Measurements from ENCODE around the gene BGN. TPM values are rescaled to one million over a fixed set of nuclear protein-coding genes. Genes with fewer than 3 reads are reported as not detected.

Gene BGN
- polyA plus RNA-seq, 3 donors = 10.4 to 58.4 (median 37.1) TPM

DNA sequence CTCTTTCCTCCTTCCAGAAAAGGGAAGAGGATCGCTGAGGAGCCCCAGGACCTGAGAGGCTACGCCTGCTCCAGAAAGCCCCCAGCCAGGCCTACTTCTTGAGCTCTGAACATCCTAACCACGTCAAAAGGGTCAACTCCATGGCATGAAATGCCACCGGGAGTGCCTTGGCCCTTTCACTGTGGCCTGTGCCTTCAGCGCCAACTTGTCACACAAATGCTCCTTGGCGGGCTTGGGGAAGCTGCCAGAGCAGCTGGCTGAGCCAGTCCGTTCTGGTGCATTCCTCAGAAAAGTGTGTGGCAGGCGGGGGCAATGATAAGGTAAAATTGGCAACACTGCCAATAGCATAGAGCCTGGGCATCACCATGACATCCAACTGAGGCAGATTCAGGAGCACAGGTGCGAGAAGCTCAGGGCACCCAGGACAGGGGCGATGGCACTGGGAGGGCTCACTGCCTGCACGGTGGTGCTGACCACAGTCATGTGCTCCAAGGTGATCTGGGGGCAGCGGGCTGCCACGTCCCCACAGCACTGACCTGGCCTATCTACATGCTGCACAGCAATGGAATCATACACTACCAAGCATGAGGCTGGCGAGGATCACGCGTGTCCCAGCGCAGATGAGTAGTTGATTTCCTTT is 36.8 kb upstream of the BGN start:
- 89 to 94% (median 93%) methylated on average over 17 of the region's 17 CpGs for WGBS, 3 donors
- no peak overlapping the region for H3K27ac ChIP-seq (ENCODE audit: low read depth, low read length)

DNA sequence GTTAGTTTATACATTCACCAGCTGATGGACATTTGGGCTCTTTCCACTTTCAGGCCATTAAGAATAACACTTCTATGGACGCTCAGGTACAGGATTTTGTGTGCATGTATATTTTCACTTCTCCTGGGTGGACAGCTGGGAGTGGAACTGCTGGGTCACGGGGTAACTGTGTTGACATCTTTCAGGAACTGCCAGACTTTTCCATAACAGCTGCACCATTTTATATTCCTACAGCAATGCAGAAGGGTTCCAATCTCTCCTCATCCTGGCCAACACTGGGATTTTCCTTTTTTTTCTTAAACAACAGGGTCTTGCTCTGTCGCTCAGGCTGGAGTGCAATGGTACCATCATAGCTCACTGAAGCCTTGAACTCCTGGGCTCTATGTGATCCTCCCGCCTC is 36.3 kb upstream of the BGN start:
- no peak overlapping the region for H3K27ac ChIP-seq (ENCODE audit: low read depth, low read length)
- 90 to 94% (median 91%) methylated on average over 4 of the region's 4 CpGs for WGBS, 3 donors

DNA sequence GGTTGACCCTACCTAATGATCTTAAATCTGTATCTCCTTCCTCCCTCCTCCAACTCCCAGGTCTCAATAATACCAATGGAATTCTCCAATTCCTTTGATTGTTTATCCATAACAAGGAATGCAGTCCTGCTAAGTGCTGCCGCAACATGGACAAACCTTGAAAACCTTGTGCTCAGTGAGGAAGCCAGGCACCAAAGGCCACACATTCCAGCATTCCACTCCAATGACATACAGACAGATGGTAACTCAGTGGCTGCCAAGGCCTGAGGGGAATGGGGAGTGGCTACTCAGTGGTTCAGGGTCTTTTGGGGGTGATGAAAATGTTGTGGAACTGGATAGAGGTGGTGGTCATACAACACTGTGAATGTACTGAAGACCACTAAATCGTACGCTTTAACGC is 34.8 kb upstream of the BGN start:
- no peak overlapping the region for H3K27ac ChIP-seq (ENCODE audit: low read depth, low read length)
- WGBS, 3 donors = 89 to 93% (median 92%) methylated on average over 4 of the region's 4 CpGs

DNA sequence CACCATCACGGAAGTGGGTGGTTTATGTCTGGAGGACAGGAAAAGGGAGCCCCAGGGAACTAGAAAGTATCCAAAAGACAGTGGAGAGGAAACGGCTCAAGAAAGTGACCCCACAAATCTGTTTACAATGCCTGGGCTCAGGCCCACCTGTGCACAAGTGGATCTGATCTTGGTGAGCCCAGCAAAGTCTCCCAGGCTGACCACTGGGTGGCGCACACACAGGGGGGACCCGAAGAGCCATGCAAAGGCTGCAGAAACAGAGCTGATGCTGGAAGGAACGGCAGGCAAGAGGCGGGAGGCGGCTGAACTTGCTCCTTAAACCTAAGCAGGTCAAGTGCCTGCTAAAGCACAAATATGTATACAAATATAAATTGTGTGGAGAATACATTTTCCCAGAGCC is 34.0 kb upstream of the BGN start:
- H3K27ac ChIP-seq (ENCODE audit: low read depth, low read length) = no peak overlapping the region
- whole genome bisulfite sequencing, 3 donors = 38 to 49% (median 44%) methylated on average over 7 of the region's 7 CpGs

DNA sequence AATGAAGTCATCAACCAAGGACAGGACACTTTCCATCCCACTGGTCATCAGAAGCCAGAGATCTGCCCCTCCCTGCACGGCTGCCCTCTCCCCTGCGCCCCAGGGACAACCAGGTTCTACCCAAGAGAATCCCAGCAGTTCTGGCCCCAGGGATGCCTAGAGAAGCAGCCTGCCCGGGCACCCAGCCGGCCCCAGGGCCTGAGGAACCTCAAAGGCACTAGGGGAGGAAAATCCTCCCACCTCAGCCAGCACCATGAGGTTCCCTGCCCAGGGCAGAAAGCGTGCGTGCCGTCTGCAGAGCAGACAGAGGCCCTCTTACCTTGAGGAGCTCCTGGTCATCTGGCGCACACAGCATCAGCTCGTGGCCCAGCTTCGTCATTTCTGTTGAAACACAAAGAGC is 32.5 kb upstream of the BGN start:
- no peak overlapping the region for H3K27ac ChIP-seq (ENCODE audit: low read depth, low read length)
- WGBS, 3 donors = 89 to 95% (median 92%) methylated on average over 9 to 10 of the region's 10 CpGs

DNA sequence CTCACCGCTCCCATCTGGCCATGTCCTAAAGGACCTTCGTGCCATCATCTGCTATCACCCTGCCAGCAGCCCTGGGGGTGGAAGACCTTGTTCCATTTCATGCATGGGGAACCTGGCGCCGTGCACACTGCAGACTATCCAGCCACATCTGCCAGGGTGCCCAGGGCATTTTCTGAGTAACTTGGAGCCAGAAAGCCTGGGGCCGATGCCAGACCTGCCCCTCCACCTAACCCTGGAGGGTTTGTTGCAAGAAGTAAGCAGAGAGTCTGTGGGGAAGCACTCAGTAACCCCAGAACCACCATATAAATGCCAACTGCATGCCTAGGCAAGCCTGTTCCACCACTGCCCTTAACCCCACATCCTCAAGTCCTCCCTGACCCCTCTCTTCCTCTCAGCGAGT is 31.7 kb upstream of the BGN start:
- no peak overlapping the region for H3K27ac ChIP-seq (ENCODE audit: low read depth, low read length)
- 81 to 91% (median 86%) methylated on average over 6 of the region's 6 CpGs for WGBS, 3 donors

DNA sequence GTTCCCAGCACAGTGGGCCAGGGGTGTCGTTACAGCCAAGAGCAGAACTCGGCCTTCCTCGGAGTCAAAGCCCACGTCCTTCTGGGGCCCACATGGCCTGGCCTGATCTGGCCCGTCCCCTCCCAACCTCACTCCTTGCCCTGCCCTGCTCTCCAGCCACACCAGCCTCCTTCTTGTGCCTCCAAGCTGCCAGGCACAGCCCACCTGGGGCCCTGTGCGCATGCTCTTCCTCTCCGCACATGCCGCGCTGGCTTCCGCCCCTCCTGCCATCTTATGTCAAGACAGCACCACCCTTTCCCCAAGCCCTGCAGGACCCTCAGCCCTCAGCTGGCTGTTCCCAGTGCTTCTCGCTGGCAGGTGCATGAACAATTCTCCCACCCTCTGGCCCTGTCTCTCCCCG is 31.2 kb upstream of the BGN start:
- 80 to 96% (median 81%) methylated on average over 12 of the region's 12 CpGs for WGBS, 3 donors

DNA sequence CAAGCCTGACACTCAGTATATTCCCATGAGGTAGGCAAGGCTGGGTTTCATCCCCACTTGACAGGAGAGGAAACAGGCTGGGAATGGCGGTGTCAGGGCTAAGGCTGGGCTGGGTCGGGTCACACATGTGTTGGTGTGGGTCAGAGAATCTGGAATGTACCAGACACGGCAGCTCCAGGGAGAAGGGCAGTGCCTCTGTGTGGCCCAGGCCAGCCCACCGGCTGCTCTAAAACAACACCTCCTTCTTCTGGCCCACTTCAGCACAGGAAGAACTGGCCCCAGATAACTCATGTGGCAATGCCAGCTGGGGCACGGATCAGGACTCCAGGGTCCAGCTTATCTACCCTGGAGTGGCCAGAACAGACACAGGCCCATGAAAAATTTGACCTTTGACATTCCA is 30.7 kb upstream of the BGN start:
- WGBS, 3 donors = 75 to 85% (median 82%) methylated on average over 5 of the region's 5 CpGs
- H3K27ac ChIP-seq (ENCODE audit: low read depth, low read length) = no peak overlapping the region

More for the DNA sequence above, 31.2 kb upstream of the BGN start:
- no peak overlapping the region for H3K27ac ChIP-seq (ENCODE audit: low read depth, low read length)

DNA sequence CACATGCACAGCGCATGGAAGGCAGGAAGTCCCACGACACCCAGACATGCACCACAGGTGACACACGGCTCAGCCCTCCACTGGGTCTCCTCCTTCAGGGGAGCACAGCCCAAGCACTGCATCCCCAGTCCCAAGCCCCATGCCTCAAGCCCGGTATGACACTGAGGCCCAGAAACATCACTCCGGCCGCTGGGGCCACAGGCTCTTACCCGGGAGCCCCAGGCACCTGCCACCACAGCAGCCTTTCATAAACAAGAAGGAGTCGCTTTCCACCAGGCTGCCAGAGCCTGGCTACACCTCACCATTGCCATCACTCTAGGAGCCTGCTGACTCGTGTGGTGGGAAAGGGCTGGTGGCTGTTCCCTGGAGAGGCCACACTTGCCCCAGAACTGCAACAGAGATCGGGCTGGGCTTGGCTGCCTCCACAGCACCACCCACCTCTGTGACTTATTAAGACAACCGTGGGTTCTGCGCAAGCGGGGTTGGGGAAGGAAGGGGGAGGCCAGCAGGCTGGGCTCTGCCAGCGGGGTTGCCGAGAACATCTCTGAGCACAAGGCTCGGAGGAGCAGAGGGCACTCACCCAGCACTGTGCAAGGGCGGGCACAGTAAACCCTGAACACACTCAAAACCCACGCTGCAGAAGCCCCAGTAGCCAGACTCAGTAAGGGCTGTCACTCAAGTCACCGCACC is 28.9 kb upstream of the BGN start:
- no peak overlapping the region for H3K27ac ChIP-seq (ENCODE audit: low read depth, low read length)
- 83 to 90% (median 85%) methylated on average over 14 to 19 of the region's 19 CpGs for WGBS, 3 donors

DNA sequence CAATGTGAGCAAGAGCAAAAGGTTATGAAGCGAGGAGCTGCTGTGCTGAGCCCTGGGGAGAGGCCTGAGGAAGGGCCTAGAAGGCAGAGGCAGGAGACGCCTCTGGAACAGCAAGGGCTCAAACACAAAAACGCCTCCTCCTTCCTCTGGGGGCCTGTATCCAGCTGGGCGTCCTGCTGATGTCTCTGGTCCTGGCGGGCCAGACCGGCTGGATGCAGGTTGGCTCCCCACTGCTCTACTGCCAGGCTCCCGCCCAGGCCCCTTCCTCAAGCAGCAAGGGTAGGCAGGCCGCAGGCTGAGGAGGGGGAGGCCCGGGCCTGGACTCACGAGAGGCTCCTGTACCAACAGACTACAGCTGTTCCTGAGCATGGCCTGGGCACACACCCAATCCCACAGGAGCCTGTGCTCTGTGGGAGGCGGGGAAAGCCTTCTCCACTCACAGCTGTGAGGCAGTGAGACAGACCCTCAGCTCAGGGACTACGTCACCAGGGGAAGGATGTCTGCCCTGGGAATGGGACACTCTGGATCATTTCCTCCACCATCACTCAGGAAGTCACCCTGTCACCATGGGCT is 26.7 kb upstream of the BGN start:
- 74 to 97% (median 76%) methylated on average over 5 to 11 of the region's 12 CpGs for WGBS, 3 donors
- no peak overlapping the region for H3K27ac ChIP-seq (ENCODE audit: low read depth, low read length)

DNA sequence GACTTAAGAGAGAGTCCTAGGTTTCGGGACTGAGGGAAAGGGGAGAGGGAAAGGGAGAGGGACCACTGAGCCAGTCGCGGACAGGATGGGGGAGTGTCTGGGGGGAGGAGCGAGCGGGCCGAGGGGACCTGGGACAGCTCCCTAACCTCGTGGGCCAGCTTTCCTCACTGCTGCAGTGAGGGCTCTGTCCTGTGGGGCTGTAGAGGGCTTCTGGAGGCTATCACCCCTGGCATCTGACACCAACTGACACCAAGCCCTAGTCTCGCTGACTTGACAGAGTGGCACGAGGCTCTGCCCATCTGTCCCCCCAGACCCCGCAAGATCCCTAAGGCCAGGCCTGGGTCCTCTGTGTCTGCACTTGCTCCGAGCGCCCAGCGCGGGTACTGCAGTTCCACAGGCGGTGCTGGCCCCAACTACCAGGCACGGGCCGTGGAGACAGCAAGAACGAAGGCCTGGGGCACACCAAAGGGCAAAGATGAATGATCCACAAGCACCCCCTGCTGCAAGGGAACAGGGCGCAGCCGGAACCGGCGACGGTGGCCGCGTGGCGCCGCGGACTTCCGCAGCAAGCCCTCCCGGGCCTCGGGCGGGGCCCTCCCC is 24.9 kb upstream of the BGN start:
- no peak overlapping the region for H3K27ac ChIP-seq (ENCODE audit: low read depth, low read length)
- WGBS, 3 donors = 0 to 26% (median 1%) methylated on average over 18 to 32 of the region's 32 CpGs

DNA sequence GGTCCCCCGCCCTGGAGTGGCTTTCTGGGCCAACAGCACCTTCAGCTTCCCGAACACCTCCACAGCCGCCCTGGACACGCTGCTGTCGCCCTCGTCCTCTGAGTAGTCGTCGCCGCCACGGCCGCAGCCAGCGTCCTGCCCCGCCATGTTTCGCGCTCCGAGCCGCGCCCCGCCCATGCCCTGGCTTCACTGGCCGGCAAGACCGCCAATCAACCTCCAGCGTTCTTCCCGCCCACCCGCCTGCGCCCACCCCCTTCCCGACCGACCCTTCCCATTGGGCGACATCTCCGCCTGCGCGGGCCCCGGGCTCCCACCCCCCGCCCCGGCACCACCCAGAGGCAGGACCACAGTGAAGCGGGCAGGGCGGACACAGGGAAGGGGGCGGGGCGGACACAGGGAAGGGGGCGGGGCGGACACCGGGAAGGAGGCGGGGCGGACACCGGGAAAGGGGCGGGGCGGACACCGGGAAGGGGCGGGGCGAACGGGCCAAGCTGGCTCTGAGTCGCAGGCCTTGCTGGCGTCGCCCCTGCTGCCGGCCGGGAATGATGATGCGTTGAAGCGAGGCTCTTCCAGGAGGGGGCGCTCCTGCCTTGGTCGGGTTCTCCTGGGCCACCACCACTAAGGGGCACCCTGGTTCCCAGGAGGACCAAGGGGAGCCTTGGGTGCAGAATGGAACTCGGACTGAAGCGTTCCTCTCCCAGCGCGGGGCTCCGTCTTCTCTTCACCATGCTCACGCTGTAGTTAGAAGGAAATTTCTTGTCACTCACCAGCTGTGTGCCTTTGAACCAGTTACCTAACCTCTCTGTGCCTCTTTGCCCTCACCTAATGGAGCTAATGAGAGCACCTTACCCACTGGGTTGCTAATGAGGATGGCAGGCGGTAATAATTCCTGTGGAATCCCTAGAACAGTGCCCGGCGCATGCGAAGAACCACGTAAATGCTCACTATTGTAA is 24.1 kb upstream of the BGN start, which contains the start of gene HAUS7:
Gene HAUS7, minus strand, starts transcription at position 166 of the 953 bp plus-strand sequence. Its CDS starts 19 bp downstream, at position 147.
- H3K27ac ChIP-seq (ENCODE audit: low read depth, low read length) = no peak within 1 kb of the TSS
- 10 to 43% (median 42%) methylated on average over 11 to 62 of the region's 70 CpGs for WGBS, 3 donors

DNA sequence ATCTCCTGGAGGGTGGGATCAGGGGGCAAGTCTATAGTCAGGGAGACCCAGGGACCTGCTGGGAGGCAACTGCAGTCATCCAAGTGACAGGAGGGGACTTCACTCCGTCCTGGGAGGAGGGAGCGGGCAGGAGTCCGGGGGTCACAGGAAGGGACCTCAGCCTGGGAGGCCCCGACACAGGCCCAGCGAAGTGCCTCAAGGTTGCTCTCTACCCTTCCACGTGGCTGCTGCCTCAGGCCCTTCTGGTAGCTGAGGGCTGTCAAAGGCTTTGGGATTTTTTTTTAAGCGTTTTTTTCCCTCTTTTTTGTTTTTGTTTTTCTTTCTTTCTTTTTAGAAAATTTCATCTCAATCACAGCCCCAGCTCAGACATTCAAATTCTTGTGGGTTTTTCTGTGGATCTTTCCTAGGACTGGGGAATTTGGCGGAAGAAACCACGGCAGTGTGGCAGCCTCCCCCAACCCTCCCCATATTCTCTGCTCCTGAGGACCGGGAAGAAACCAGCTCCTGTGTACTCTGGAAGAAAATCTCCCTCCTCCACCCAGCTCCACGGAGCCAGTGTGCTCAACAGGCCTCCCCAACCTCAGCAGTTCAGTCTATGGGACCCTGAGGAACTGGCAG is 23.0 kb upstream of the BGN start:
- WGBS, 3 donors = 71 to 78% (median 72%) methylated on average over 11 of the region's 11 CpGs
- H3K27ac ChIP-seq (ENCODE audit: low read depth, low read length) = no peak overlapping the region

DNA sequence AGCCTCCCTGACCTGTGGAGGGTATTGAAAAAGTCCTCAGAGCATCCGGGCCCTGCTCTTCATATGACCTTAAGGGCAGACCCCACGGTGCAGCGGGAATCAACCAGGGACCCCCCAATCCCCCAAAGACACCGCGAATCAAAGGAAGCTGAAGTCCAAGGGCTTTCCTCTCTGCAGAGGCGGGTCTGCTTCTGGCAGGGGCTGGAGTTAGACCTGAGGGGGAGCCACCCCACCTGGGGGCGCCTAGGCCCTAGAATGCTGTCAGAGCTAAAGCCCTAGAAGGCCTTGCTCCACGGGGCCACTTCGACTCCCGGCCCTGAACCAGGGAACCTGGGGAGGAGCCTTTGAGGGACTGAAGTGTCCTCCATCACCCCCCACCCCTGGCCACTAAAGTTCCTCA is 21.7 kb upstream of the BGN start:
- H3K27ac ChIP-seq (ENCODE audit: low read depth, low read length) = no peak overlapping the region

DNA sequence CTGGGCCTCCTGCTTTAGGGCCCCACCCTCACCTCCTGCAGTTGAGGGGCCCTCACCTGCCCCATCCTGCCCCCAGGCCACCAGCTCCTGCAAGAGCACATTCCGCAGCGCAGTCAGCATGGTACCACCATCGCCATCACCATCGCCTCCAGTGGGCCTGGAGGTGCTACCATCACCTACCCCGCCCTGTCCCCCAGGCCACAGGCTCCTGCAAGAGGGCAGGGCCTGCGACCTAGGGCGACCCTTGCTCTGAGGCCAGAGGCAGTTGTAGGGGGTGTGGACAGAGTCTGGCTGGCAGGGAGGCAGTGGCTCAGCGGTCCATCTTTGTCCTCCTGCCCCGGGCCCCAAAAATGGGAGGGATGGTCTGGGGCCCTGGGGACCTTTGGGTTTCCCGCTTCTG is 20.5 kb upstream of the BGN start:
- 77 to 92% (median 84%) methylated on average over 7 to 10 of the region's 10 CpGs for WGBS, 3 donors
- H3K27ac ChIP-seq (ENCODE audit: low read depth, low read length) = no peak overlapping the region

More for the DNA sequence above, 21.7 kb upstream of the BGN start:
- 89 to 98% (median 97%) methylated on average over 9 to 10 of the region's 10 CpGs for WGBS, 3 donors

DNA sequence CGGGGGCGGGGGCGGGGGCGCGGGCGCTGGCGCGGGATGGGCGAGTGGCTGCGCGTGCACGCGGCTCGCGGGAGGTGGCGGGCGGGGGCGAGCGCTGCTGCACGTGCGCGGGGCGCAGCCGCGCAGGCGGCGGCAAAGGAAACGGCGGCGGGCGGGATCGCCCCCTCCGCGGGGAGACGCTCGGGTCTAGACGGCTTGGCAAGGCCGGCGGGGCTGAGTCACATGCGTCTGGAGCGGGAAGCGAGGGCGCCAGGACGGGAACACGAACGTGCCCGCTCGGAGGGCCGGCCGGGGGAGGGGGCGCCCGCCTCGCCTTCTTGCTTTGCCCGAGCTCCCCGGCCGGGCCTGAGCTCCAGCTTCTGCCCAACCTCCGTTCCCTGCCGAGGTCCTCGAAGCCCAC is 20.1 kb upstream of the BGN start:
- WGBS, 3 donors = 0 to 21% (median 0%) methylated on average over 16 to 58 of the region's 59 CpGs
- no peak overlapping the region for H3K27ac ChIP-seq (ENCODE audit: low read depth, low read length)

DNA sequence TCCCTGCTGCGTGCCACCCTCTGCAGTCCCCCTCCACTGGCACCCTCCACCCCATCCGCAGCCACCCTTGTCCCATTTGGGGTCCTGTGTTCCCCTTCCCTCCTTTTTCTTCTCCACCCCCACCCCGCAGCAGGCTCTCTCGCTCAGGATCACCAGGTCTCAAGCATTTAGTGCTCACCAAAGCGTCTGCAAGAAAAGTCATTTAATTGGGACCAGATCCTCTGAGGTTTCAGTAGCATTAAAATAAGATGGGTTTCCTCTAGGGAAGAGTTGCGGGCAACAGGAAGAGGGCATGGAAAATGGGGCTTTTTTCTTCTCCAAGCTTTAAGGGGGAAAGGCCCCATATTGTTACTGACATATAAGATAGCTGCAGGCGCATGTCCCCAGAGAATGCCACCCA is 19.5 kb upstream of the BGN start:
- WGBS, 3 donors = 83 to 92% (median 83%) methylated on average over 5 to 7 of the region's 7 CpGs
- no peak overlapping the region for H3K27ac ChIP-seq (ENCODE audit: low read depth, low read length)

DNA sequence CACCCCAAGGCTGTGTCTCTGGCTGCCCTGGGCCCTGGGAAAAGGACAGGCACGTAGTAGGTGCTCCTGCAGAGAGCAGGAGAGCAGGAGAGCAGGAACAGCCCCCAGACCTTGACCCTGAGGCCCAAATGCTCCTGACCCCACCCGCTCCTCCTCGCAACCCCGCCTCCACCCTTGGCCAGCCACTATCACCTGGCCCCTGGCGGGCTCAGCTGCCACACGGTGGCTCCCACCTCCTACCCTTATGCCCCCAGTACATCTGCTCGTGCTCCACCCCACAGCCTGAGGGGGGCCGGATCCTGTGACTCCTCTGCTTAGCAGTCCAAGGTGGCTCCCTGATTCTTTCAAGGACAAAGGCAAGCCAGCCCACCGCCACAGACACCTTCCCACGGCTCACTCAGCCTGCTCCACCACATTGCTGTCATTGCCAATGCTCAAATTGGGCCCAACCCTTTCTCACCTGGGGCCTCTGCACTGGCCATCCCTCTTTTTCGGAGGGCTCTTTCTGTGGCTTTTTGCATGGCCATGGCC is 19.0 kb upstream of the BGN start:
- WGBS, 3 donors = 87 to 92% (median 89%) methylated on average over 7 to 11 of the region's 11 CpGs
- no peak overlapping the region for H3K27ac ChIP-seq (ENCODE audit: low read depth, low read length)

All from adipose tissue (tissue), 3 donors.